Muscle of arm (tissue), 12 donors: ENCODE data around the gene MRPS11. TPM values are rescaled to one million over a fixed set of nuclear protein-coding genes. Genes with fewer than 3 reads are reported as not detected.
"Not testable (repeated sequence)": the region's sequence is repeated elsewhere in the genome, so short reads cannot be mapped to it uniquely, and the experiment has no call there.

Source experiments
- DNase-seq: peaks from one replicate; pipeline ENCODE4 v3.0.0-alpha.2; 2013
- polyA plus RNA-seq, 12 donors: library from polyadenylated mRNA; unstranded; fragments of 120-200 nt; gene quantifications; one replicate each; pipeline ENCODE4 v1.2.1, GENCODE V29; 2013; ENCODE audit not compliant: insufficient read length in 12 of 12

MRPS11 gene
- polyA plus RNA-seq, 12 donors, result 41.1 to 58.2 (median 43.4) TPM; not detected in 1

- DNase-seq, result peak; percentile 45
Measured at GRCh38 chr15:88450125-88450798, 17.2 kb upstream of the MRPS11 start.

GRCh38 chr15:88453651-88454050 lies 13.9 kb upstream of the MRPS11 start:
- no peak for DNase-seq

GRCh38 chr15:88454236-88454635 lies 13.3 kb upstream of the MRPS11 start:
- DNase-seq, result no peak

GRCh38 chr15:88454867-88455810 lies 12.4 kb upstream of the MRPS11 start:
- DNase-seq, result peak; percentile 34

GRCh38 chr15:88456733-88457132 lies 10.8 kb upstream of the MRPS11 start:
- DNase-seq, result no peak

GRCh38 chr15:88463870-88464532 lies 3.5 kb upstream of the MRPS11 start:
- no peak for DNase-seq

- DNase-seq, result no peak
Measured at GRCh38 chr15:88465633-88466224, 1.8 kb upstream of the MRPS11 start.

- DNase-seq, result no peak
Measured at GRCh38 chr15:88467935-88468528, 524 bp downstream of the MRPS11 start.

- DNase-seq, result not testable (repeated sequence)
Measured at GRCh38 chr15:88468721-88469120, 1.2 kb downstream of the MRPS11 start.

- no peak for DNase-seq
Measured at GRCh38 chr15:88469321-88469720, 1.8 kb downstream of the MRPS11 start.

- DNase-seq, result no peak
Measured at GRCh38 chr15:88470625-88471372, 3.3 kb downstream of the MRPS11 start.

GRCh38 chr15:88472225-88472624 lies 4.7 kb downstream of the MRPS11 start:
- DNase-seq, result no peak

- not testable (repeated sequence) for DNase-seq
Measured at GRCh38 chr15:88473661-88474293, 6.3 kb downstream of the MRPS11 start.

- peak; percentile 26 for DNase-seq
Measured at GRCh38 chr15:88476635-88477060, 9.1 kb downstream of the MRPS11 start.

- DNase-seq, result no peak
Measured at GRCh38 chr15:88477126-88477525, 9.6 kb downstream of the MRPS11 start.

GRCh38 chr15:88477904-88478303 lies 10.4 kb downstream of the MRPS11 start:
- no peak for DNase-seq

GRCh38 chr15:88479169-88479568 lies 11.7 kb downstream of the MRPS11 start:
- DNase-seq, result no peak

GRCh38 chr15:88480981-88481380 lies 13.5 kb downstream of the MRPS11 start:
- no peak for DNase-seq

GRCh38 chr15:88482263-88482662 lies 14.8 kb downstream of the MRPS11 start:
- DNase-seq, result no peak

GRCh38 chr15:88484682-88485331 lies 17.3 kb downstream of the MRPS11 start:
- DNase-seq, result no peak
